ENCODE measurements around the gene NOS1AP.

- TF ChIP-seq CTCF (IDR thresholded peaks at IDR 0.05), result no peak
- no peak for TF ChIP-seq POLR2A (IDR thresholded peaks at IDR 0.05)
Measured at GRCh38 chr1:162381383-162381782, 311.9 kb downstream of the NOS1AP start, which contains the start of gene C1orf226.
